Stomach (tissue), 9 donors: Measurements from ENCODE around the gene PIEZO1. TPM values are rescaled to one million over a fixed set of nuclear protein-coding genes. Genes with fewer than 3 reads are reported as not detected.

Source experiments
- DNase-seq, 2 donors: peaks; one replicate each; pipeline versions ENCODE4 v3.0.0 to v3.0.0-alpha.2; 2013 to 2019
- H3K27ac ChIP-seq, 5 donors: fragments of 200-600 bp in 4 of 5; sonication (generic) in 4 of 5; one replicate each; pipeline ENCODE4 v1.5.1; 2013 to 2019; ENCODE audit warnings: mild to moderate bottlenecking in 1 of 5, moderate library complexity in 1 of 5
- H3K27me3 ChIP-seq, 3 donors: fragments of 200-600 bp; sonication (generic); one replicate each; pipeline ENCODE4 v1.5.1; 2017 to 2019; ENCODE audit warnings: mixed run types in 1 of 3
- H3K36me3 ChIP-seq, 4 donors: fragments of 200-600 bp; sonication (generic); 1 replicate in 3 of 4; 2 replicates in 1 of 4; pipeline ENCODE4 v1.5.1; 2016 to 2019
- H3K4me1 ChIP-seq, 4 donors: fragments of 200-600 bp; sonication (generic); one replicate each; pipeline ENCODE4 v1.5.1; 2016 to 2019
- H3K4me3 ChIP-seq, 4 donors: fragments of 200-600 bp; sonication (generic) in 3 of 4; one replicate each; pipeline ENCODE4 v1.5.1; 2016 to 2019; ENCODE audit warnings: mild to moderate bottlenecking in 1 of 4
- H3K9me3 ChIP-seq, 4 donors: fragments of 200-600 bp; sonication (generic); one replicate each; pipeline ENCODE4 v1.5.1; 2016 to 2019
- EP300 ChIP-seq: sonication (generic); formaldehyde crosslinking; IDR thresholded peaks from one replicate; pipeline ENCODE4 v1.6.1; 2017; ENCODE audit warnings: antibody characterized with exemption
- POLR2A ChIP-seq, 4 donors: fragments of 450-650 bp; IDR thresholded peaks; one replicate each; pipeline ENCODE4 v1.6.1; 2016; ENCODE audit warnings: antibody characterized with exemption in 4 of 4, control low read depth in 2 of 4, mild to moderate bottlenecking in 1 of 4, moderate library complexity in 1 of 4
- POLR2AphosphoS5 ChIP-seq, 3 donors: sonication (generic); formaldehyde crosslinking; IDR thresholded peaks; one replicate each; pipeline ENCODE4 v1.6.1; 2016; ENCODE audit warnings: antibody characterized with exemption in 3 of 3
- WGBS, 5 donors: extraction: QIAGEN DNeasy Blood & Tissue Kit in 3 of 5; methylation state at CpG; one replicate each; pipeline versions ENCODE4 v1.1.5 to v1.1.7; 2013 to 2018; 5-methylcytosine and 5-hydroxymethylcytosine counted together
- intact Hi-C: fragments of 100-400 bp; cut with DNase I; formaldehyde crosslinking; loops from one replicate; pipeline ENCODE4 v1.15.1; 2023; ENCODE audit warnings: low total_unique reads
- polyA plus RNA-seq, 3 donors: library from polyadenylated mRNA; stranded (reverse); fragments of 200-250 nt; gene quantifications; one replicate each; pipeline ENCODE4 v1.2.3, GENCODE V29; 2013
- total RNA-seq, 5 donors: library from RNA; depleted of rRNA; stranded (reverse); fragments of >200 nt; gene quantifications; one replicate each; pipeline versions ENCODE4 v1.1.0 to v1.2.3, GENCODE V29; 2014 to 2016
- TF ChIP-seq, protein P1 (sequence below), 7 experiments: fragments of 450-650 bp in 4 of 7; fragments of 200-600 bp in 3 of 7; sonication (generic) in 3 of 7; IDR thresholded peaks; one replicate each; pipeline ENCODE4 v1.5.1; 2016 to 2019; ENCODE audit warnings: antibody characterized with exemption in 7 of 7, control low read depth in 2 of 7, mild to moderate bottlenecking in 1 of 7
- donor health status: healthy with polysubstance abuse.
- donor health status: Bipolar disorder and iron deficiency.
- donor health status: healthy.

Gene PIEZO1
- total and polyA plus RNA-seq, 8 donors: 43.7 to 171 (median 115) TPM

DNA sequence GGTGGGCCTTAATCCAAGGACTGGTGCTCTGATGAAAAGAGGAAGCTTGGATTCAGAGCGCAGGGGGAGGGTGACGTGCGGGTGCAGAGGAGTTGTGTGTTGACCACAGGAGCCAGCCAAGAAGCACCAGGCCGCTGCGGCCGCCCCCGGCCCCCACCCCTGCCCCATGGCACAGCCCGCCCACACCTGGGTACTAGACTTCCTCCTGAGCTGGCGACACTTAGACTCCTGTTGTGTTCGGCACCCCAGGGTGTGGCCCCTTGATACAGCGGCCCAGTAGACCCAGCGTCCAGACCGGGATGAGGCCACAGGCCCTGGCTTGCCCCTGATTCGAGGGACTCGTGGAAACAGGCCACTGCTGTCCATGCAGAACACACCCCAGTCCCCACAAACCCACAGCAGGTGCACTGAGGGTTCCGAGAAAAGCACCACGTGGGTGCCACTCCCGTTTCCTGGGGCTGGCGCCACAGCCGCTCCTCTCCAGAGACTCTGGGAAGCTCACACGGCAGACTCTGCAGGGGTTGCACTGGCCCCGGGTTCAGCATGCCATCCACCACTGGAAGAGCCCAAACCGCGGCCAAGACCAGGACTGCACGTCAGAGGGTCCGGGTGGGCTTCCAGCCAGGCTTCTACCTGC, 93.0 kb downstream of the PIEZO1 start:
- WGBS, 5 donors: 53 to 75% (median 67%) methylated on average over 7 to 26 of the region's 26 CpGs
- DNase-seq: no peak
- Histone ChIP-seq H3K27me3 (peaks cover 5 to 56% (median 6%) of the 10 kb centered on the region in 3 donors), H3K36me3 (peaks cover 7 to 21% (median 13%) of the 10 kb centered on the region in 4 donors), H3K9me3 (no peaks in the 10 kb centered on the region), H3K27ac (peak overlapping the region in 2 of 5 donors; percentile 17 to 26), H3K4me1 (peaks cover 8 to 32% (median 24%) of the 10 kb centered on the region in 4 donors), H3K4me3 (peak overlapping the region in 1 of 4 donors; percentile 13)
- intact Hi-C loops: no loop called here
- TF ChIP-seq, protein P1, sequence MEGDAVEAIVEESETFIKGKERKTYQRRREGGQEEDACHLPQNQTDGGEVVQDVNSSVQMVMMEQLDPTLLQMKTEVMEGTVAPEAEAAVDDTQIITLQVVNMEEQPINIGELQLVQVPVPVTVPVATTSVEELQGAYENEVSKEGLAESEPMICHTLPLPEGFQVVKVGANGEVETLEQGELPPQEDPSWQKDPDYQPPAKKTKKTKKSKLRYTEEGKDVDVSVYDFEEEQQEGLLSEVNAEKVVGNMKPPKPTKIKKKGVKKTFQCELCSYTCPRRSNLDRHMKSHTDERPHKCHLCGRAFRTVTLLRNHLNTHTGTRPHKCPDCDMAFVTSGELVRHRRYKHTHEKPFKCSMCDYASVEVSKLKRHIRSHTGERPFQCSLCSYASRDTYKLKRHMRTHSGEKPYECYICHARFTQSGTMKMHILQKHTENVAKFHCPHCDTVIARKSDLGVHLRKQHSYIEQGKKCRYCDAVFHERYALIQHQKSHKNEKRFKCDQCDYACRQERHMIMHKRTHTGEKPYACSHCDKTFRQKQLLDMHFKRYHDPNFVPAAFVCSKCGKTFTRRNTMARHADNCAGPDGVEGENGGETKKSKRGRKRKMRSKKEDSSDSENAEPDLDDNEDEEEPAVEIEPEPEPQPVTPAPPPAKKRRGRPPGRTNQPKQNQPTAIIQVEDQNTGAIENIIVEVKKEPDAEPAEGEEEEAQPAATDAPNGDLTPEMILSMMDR (IDR thresholded peaks at IDR 0.05): no peak

DNA sequence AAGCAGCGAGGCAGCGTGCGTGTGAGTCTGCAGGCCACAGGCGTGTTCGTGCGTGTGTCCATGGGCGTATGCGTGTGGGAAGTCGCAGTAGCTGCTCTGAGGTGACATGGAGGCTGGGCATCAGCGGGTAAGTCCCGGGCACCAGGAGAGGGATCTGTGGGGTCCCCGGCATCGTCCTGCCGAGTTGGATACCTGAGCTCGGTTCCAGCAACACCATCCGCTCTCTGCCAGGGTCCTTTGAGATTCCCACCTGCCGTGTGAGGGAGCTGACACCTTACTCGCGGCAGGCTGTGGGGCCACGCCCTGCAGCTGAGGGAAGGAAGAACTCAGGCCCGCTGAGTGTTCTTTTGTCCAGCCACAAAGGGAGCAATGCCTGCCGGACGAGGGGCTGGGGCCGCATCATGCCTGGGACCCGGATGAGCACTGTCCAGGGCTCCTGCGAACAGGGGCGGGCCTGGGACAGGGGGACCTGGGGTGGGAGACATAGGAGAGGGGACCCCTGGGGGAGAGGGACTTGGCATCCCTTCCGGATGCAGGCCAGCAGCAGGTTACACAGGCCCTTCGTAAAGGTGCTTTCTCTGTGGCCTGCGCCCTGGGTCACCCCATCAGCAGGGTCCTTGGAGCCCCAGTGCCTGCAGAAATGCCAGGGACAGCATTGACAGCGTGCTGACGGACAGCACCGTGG, 93.7 kb downstream of the PIEZO1 start:
- WGBS, 5 donors: 79 to 91% (median 88%) methylated on average over 25 to 33 of the region's 33 CpGs

DNA sequence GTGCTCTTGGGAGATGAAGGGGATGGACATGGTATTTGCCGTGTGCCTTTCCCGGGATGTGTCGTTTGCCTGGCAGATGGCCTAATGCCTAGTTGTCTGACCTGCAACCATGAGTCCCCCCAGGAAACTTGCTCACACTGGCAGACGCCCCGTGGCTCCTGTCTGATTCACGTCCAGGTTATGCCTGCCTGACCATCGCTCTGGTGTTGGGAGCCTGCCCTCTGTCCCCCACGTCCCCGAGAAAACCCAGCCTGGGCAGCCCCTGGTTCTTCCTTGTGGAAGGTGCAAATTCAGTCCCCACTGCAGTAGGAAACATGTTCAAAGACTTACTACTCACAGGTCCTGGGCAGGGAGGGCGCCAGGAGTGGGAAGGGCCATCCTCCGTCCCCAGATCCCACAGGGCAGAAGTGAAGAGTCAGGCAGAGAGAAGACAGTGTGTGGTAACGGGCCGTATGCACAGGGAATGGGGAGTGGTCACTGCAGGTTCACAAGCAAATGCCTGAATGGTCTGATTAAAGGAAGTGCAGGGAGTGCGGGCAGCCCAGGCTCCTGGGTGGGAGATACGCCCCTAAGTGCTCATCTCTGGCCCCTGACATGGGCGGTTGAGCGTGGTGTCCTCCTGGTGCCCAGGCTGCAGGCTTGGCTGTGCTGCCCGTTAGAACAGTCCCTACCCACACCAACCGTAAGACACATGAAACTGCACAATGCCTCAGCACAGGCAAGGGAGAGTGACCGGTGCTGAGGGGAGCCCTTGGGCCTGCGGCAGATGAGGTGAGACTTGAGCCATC, 94.5 kb downstream of the PIEZO1 start:
- TF ChIP-seq POLR2AphosphoS5 (IDR thresholded peaks at IDR 0.05): no peak
- TF ChIP-seq EP300: no peak
- TF ChIP-seq, protein P1 (IDR thresholded peaks at IDR 0.05): no peak
- no peak for TF ChIP-seq POLR2A (IDR thresholded peaks at IDR 0.05)
- intact Hi-C loops: no loop called here
- Histone ChIP-seq H3K4me1 (peaks cover 21 to 47% (median 39%) of the 10 kb centered on the region in 4 donors), H3K27me3 (peaks cover 5 to 71% (median 13%) of the 10 kb centered on the region in 3 donors), H3K36me3 (peaks cover 0 to 6% (median under 1%) of the 10 kb centered on the region in 4 donors), H3K27ac (no peak overlapping the region), H3K4me3 (no peak overlapping the region), H3K9me3 (no peaks in the 10 kb centered on the region)
- no peak for DNase-seq
- WGBS, 5 donors: 81 to 90% (median 84%) methylated on average over 20 to 21 of the region's 21 CpGs

More for the DNA sequence above, 93.7 kb downstream of the PIEZO1 start:
- no peak for DNase-seq
- Histone ChIP-seq H3K27me3 (peaks cover 5 to 63% (median 6%) of the 10 kb centered on the region in 3 donors), H3K9me3 (no peaks in the 10 kb centered on the region), H3K36me3 (peaks cover 0 to 13% (median 6%) of the 10 kb centered on the region in 4 donors), H3K4me3 (no peak overlapping the region), H3K4me1 (peaks cover 14 to 40% (median 32%) of the 10 kb centered on the region in 4 donors), H3K27ac (peak overlapping the region in 1 of 5 donors; percentile 26)
- no peak for TF ChIP-seq POLR2A (IDR thresholded peaks at IDR 0.05)
- intact Hi-C loops: no loop called here

DNA sequence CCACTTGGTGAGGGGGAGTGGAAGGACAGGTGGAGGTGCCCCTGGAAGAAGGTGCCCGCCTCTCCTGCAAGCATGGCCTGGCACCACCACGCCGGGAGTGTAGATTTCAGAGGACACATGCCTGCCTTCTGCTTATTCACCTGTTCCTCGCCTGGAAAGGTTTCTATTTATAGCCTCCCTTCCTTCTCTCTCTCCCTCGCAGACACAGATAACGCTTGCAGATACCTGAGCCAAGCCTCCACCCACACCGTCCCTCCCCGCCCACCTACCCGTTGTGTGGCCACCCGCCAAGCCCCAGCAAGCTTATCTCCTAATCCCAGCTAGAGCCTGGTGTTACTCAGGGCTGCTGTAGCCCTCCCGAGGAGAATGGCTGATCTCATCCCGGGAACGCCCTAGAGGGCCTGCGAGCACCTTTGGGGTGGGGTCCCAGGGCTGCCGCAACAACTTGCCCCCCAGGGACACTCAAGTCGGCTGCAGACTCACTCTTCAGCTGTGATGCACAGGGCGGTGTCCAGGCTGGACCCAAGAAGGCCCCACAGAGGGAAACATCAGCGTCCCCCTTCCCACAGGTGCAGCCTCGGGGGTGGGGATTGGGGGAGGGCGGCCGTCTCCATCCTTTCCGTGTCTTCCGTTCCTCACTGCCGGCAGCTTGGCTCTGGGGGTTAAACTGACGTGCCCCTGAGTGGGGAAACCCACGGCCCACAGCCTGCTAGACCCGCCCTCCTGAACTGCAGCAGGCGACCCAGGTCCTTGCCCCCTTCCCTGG, 96.8 kb downstream of the PIEZO1 start:
- no peak overlapping the region for H3K4me3 ChIP-seq
- peak overlapping the region; percentile 21 to 84 (median 76) for H3K27ac ChIP-seq
- peak; percentile 81 to 92 for DNase-seq
- H3K36me3 ChIP-seq: no peaks in the 10 kb centered on the region
- H3K9me3 ChIP-seq: no peaks in the 10 kb centered on the region
- peaks cover 5 to 92% (median 22%) of the 10 kb centered on the region in 3 donors for H3K27me3 ChIP-seq
- intact Hi-C loops: no loop called here
- WGBS, 5 donors: 21 to 31% (median 28%) methylated on average over 27 to 28 of the region's 28 CpGs
- H3K4me1 ChIP-seq: peaks cover 29 to 59% (median 47%) of the 10 kb centered on the region in 4 donors
- TF ChIP-seq, protein P1 (IDR thresholded peaks at IDR 0.05): no peak
- TF ChIP-seq POLR2A (IDR thresholded peaks at IDR 0.05) (no peak), POLR2AphosphoS5 (IDR thresholded peaks at IDR 0.05) (peak in 2 of 3 donors; percentile 27 to 29), EP300 (no peak)
